Naive thymus-derived CD4-positive, alpha-beta T cell (primary cell): ENCODE data around the gene BST1. TPM values are rescaled to one million over a fixed set of nuclear protein-coding genes. Genes with fewer than 3 reads are reported as not detected.

Source experiments
- ATAC-seq: fragments of 150-1000 bp; cut with Tn5 transposase; 2 replicates; pipeline ENCODE4 v1.10.0; 2021; ENCODE audit warnings: mild to moderate bottlenecking, moderate library complexity
- CTCF ChIA-PET: fragments of 350-600 bp; sonication (Branson Sonifier 250); formaldehyde crosslinking; loops from one replicate; lab custom pipeline; 2021; ENCODE audit warnings: antibody characterized with exemption; lab: Charles Lee
- POLR2A ChIA-PET: fragments of 350-600 bp; sonication (Branson Sonifier 250); formaldehyde crosslinking; loops from one replicate; lab custom pipeline; 2021; ENCODE audit warnings: antibody characterized with exemption, inconsistent platforms; lab: Charles Lee
- DNase-seq, 9 donors: peaks; one replicate each; pipeline versions ENCODE4 v3.0.0 to v3.0.0-alpha.2; 2020 to 2022; ENCODE audit warnings: mixed read lengths in 1 of 9
- H3K27ac ChIP-seq: one replicate; pipeline ENCODE4 v1.7.0; 2013; ENCODE audit warnings: mild to moderate bottlenecking, low read depth, low read length, moderate library complexity
- H3K27me3 ChIP-seq, 2 donors: one replicate each; pipeline ENCODE4 v1.7.0; 2013; ENCODE audit warnings: low read length in 2 of 2, mild to moderate bottlenecking in 2 of 2, moderate library complexity in 2 of 2; ENCODE audit not compliant: control insufficient read depth in 2 of 2, insufficient read depth in 2 of 2
- H3K36me3 ChIP-seq, 3 experiments: 1 replicate in 2 of 3; 2 replicates in 1 of 3; pipeline ENCODE4 v1.7.0; 2013; ENCODE audit warnings: low read length in 3 of 3, mild to moderate bottlenecking in 3 of 3, moderate library complexity in 1 of 3; ENCODE audit not compliant: insufficient read depth in 3 of 3, control insufficient read depth in 2 of 3
- H3K4me1 ChIP-seq, 2 donors: one replicate each; pipeline ENCODE4 v1.7.0; 2013; ENCODE audit warnings: low read length in 2 of 2, mild to moderate bottlenecking in 2 of 2, moderate library complexity in 1 of 2; ENCODE audit not compliant: control insufficient read depth in 2 of 2, insufficient read depth in 2 of 2
- H3K4me3 ChIP-seq: 2 replicates; pipeline ENCODE4 v1.7.0; 2013; ENCODE audit warnings: mild to moderate bottlenecking, low read length
- H3K9me3 ChIP-seq, 3 experiments: 1 replicate in 2 of 3; 2 replicates in 1 of 3; pipeline ENCODE4 v1.7.0; 2013; ENCODE audit warnings: low read length in 3 of 3; ENCODE audit not compliant: control insufficient read depth in 2 of 3
- H3K27ac Mint-ChIP-seq, 9 donors: one replicate each; pipeline ENCODE4 v1.8.0; 2020 to 2022; ENCODE audit warnings: mixed read lengths in 9 of 9, mild to moderate bottlenecking in 8 of 9, moderate library complexity in 5 of 9, inconsistent platforms in 2 of 9
- H3K27me3 Mint-ChIP-seq, 5 donors: one replicate each; pipeline ENCODE4 v1.8.0; 2021 to 2022; ENCODE audit warnings: mixed read lengths in 5 of 5, mild to moderate bottlenecking in 1 of 5
- H3K36me3 Mint-ChIP-seq, 5 donors: one replicate each; pipeline ENCODE4 v1.8.0; 2020 to 2022; ENCODE audit warnings: mixed read lengths in 5 of 5, mild to moderate bottlenecking in 3 of 5, inconsistent platforms in 1 of 5
- H3K4me1 Mint-ChIP-seq, 7 donors: one replicate each; pipeline ENCODE4 v1.8.0; 2020 to 2022; ENCODE audit warnings: mixed read lengths in 7 of 7, mild to moderate bottlenecking in 3 of 7, inconsistent platforms in 1 of 7
- H3K4me3 Mint-ChIP-seq, 10 donors: one replicate each; pipeline ENCODE4 v1.8.0; 2020 to 2022; ENCODE audit warnings: mild to moderate bottlenecking in 10 of 10, mixed read lengths in 10 of 10, moderate library complexity in 6 of 10, inconsistent platforms in 2 of 10
- H3K9me3 Mint-ChIP-seq, 11 donors: one replicate each; pipeline ENCODE4 v1.8.0; 2020 to 2022; ENCODE audit warnings: mixed read lengths in 11 of 11, mild to moderate bottlenecking in 4 of 11, inconsistent platforms in 1 of 11, moderate library complexity in 1 of 11
- intact Hi-C, 2 donors: fragments of 100-400 bp; cut with micrococcal nuclease; formaldehyde crosslinking; loops; one replicate each; pipeline ENCODE4 v1.15.1; 2023
- polyA plus RNA-seq, 2 donors: library from polyadenylated mRNA; unstranded; fragments of 300-500 nt; fragmentation: Illumina TruSeq; gene quantifications; one replicate each; pipeline ENCODE4 v1.2.3, GENCODE V29; 2021
- total RNA-seq, 6 experiments: library from RNA in 5 of 6; stranded (reverse) in 5 of 6; gene quantifications; 1 replicate in 5 of 6; 2 replicates in 1 of 6; pipeline ENCODE4 v1.2.3 and lab custom pipeline; 2021 to 2026

Gene BST1
- total and polyA plus RNA-seq, 7 experiments from 2014 or later, result 0.45 to 41.8 (median 0.92) TPM

DNA sequence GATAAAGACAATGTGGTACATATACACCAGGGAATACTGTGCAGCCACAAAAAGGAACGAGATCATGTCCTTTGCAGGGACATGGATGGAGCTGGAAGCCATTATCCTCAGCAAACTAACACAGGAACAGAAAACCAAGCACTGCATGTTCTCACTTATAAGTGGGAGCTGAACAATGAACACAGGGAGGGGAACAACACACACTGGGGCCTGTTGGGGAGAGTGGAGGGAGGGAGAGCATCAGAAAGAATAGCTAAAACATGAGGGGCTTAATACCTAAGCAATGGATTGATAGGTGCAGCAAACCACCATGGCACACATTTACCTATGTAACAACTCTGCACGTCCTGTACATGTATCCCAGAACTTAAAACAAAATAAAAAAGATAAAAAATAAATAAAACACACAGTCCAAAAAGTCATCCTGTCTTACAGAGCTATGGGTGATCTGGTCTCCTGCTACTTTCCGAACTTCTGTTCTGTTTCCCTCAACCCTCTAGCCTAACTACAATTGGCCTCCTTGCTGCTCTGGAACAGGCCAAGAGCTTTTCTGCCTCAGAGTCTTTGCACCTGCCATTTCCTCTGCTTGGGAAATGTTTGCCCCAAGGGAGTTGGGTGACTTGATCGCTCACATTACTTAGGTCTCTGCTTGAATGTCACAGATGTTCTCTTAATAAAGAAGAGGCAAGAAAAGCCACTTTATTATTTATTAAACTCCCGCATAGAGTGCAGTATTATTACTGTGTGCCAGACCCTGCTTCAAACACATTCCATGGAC, 74.2 kb downstream of the BST1 start:
- H3K27ac Mint-ChIP-seq, result peak overlapping the region; percentile 65 to 93 (median 82)
- peaks cover 0 to 3% (median 0%) of the 10 kb centered on the region in 11 donors for H3K9me3 Mint-ChIP-seq
- ATAC-seq (no peak), DNase-seq (no peak)
- Histone ChIP-seq H3K36me3 (no peaks in the 10 kb centered on the region), H3K4me3 (no peak overlapping the region), H3K27me3 (no peaks in the 10 kb centered on the region), H3K27ac (no peak overlapping the region), H3K9me3 (no peaks in the 10 kb centered on the region), H3K4me1 (peaks cover 12 to 30% of the 10 kb centered on the region in 2 donors)
- H3K27me3 Mint-ChIP-seq, result no peaks in the 10 kb centered on the region
- peaks cover 0 to 50% (median 6%) of the 10 kb centered on the region in 5 donors for H3K36me3 Mint-ChIP-seq
- intact Hi-C loops, result loop anchor here in 1 of 2 donors (5.0 kb wide), 1 partner anchor 450 kb away; the partner anchor contains the start of gene TAPT1
- ChIA-PET POLR2A (interaction anchor here (0.6 to 1.2 kb wide), 3 partner anchors 9 to 110 kb away, joined by 3 to 6 read pairs (median 4); no protein-coding TSS in a partner anchor), CTCF (interaction anchor here (0.7 to 2.3 kb wide), 5 partner anchors 10 to 38 kb away, joined by 3 to 9 read pairs (median 3); no protein-coding TSS in a partner anchor)
- peak overlapping the region in 9 of 10 donors; percentile 86 to 95 (median 90) for H3K4me3 Mint-ChIP-seq
- peaks cover 33 to 83% (median 74%) of the 10 kb centered on the region in 7 donors for H3K4me1 Mint-ChIP-seq

- intact Hi-C loops, result loop anchor here (1.0 to 5.0 kb wide), 8 partner anchors 11 to 775 kb away; partner anchors contain the start of genes CPEB2 (in 1 of the 2), FBXL5 (in 1 of the 2) and TAPT1 (in 1 of the 2)
- Histone ChIP-seq H3K27me3 (no peaks in the 10 kb centered on the region), H3K27ac (peak overlapping the region; percentile 65), H3K36me3 (no peaks in the 10 kb centered on the region), H3K4me3 (peak overlapping the region; percentile 71), H3K9me3 (no peaks in the 10 kb centered on the region), H3K4me1 (peaks cover 12 to 32% of the 10 kb centered on the region in 2 donors)
- Mint-ChIP-seq H3K36me3 (peaks cover 0 to 52% (median 11%) of the 10 kb centered on the region in 5 donors), H3K9me3 (peaks cover 0 to 3% (median 0%) of the 10 kb centered on the region in 11 donors), H3K27ac (peak overlapping the region; percentile 65 to 93 (median 82)), H3K4me3 (peak overlapping the region; percentile 86 to 95 (median 90)), H3K4me1 (peaks cover 35 to 82% (median 74%) of the 10 kb centered on the region in 7 donors), H3K27me3 (no peaks in the 10 kb centered on the region)
- ChIA-PET CTCF (interaction anchor here (1.1 to 2.3 kb wide), 3 partner anchors 11 to 28 kb away, joined by 3 to 9 read pairs (median 3); no protein-coding TSS in a partner anchor), POLR2A (interaction anchor here (1.1 to 1.2 kb wide), 2 partner anchors 10 to 13 kb away, joined by 4 to 6 read pairs; no protein-coding TSS in a partner anchor)
- DNase-seq, result peak in 2 of 9 donors; percentile 28 to 43
- ATAC-seq, result no peak
Observed at GRCh38 chr4:15777697-15778288, 74.9 kb downstream of the BST1 start.

DNA sequence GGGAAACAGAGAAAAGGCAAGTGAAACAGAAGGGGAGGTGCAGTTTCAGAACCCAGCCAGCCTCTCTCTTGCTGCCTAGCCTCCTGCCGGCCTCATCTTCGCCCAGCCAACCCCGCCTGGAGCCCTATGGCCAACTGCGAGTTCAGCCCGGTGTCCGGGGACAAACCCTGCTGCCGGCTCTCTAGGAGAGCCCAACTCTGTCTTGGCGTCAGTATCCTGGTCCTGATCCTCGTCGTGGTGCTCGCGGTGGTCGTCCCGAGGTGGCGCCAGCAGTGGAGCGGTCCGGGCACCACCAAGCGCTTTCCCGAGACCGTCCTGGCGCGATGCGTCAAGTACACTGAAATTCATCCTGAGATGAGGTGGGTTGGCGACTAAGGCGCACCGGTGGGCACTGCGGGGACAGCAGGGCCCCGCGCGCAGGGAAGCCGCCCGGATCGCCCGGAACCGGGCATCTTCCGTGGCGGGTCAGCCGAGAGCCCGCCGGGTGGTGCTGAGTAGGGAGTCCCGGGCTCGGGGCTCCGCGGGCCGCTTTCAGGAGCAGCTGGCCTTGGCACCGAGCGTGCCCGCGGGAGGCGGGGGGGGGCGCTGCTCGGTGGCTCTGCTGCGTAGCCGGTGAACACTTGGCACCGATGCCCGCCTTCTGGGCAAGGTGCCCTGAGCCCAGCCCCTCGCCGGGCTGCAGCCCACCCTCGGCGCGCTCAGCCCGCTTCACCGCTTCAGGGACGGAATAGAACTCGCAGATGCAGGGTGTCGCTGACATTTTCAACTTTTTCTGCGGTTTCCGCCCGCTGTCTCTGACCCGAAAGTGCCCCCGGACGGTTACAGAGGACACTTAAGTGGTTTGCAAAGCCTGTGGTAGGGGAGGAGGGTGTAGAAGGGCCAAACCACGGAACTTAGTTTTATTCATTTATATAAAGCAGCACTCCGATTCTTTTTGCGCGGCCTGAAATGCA, 75.7 kb downstream of the BST1 start, which contains the start of gene CD38:
Gene CD38, plus strand, starts transcription at position 40 of the 953 bp plus-strand sequence. Its CDS starts 87 bp downstream, at position 127.
- peak within 1 kb of the TSS; percentile 71 for H3K4me3 ChIP-seq
- H3K4me3 Mint-ChIP-seq, result peak within 1 kb of the TSS; percentile 86 to 97 (median 94)
- ATAC-seq (peak; percentile 66), DNase-seq (peak; percentile 16 to 67 (median 37))
- no peaks in the 10 kb centered on the region for H3K27me3 ChIP-seq
- H3K27me3 Mint-ChIP-seq, result no peaks in the 10 kb centered on the region
- ChIA-PET POLR2A (interaction anchor here (0.7 to 2.2 kb wide), 3 partner anchors 12 to 776 kb away, joined by 3 to 18 read pairs (median 7); no protein-coding TSS in a partner anchor), CTCF (interaction anchor here (2.3 kb wide), 1 partner anchor 12 kb away, joined by 9 read pairs; no protein-coding TSS in a partner anchor)
- intact Hi-C loops, result loop anchor here (1.0 to 5.0 kb wide), 11 partner anchors 7 to 776 kb away; partner anchors contain the start of genes CPEB2 (in 1 of the 2), FBXL5 (in 1 of the 2) and TAPT1 (in 1 of the 2)
- peaks cover 12 to 32% of the 10 kb centered on the region in 2 donors for H3K4me1 ChIP-seq
- H3K9me3 Mint-ChIP-seq, result peaks cover 0 to 3% (median 0%) of the 10 kb centered on the region in 11 donors
- peak within 1 kb of the TSS; percentile 65 for H3K27ac ChIP-seq
- no peaks in the 10 kb centered on the region for H3K9me3 ChIP-seq
- H3K4me1 Mint-ChIP-seq, result peaks cover 37 to 82% (median 77%) of the 10 kb centered on the region in 7 donors
- peaks cover 0 to 56% (median 15%) of the 10 kb centered on the region in 5 donors for H3K36me3 Mint-ChIP-seq
- no peaks in the 10 kb centered on the region for H3K36me3 ChIP-seq
- peak within 1 kb of the TSS; percentile 81 to 93 (median 87) for H3K27ac Mint-ChIP-seq

- Histone ChIP-seq H3K27ac (peak overlapping the region; percentile 65), H3K4me3 (peak overlapping the region; percentile 71), H3K36me3 (no peaks in the 10 kb centered on the region), H3K9me3 (no peaks in the 10 kb centered on the region), H3K4me1 (peaks cover 12 to 32% of the 10 kb centered on the region in 2 donors), H3K27me3 (no peaks in the 10 kb centered on the region)
- peaks cover 0 to 61% (median 22%) of the 10 kb centered on the region in 5 donors for H3K36me3 Mint-ChIP-seq
- H3K4me3 Mint-ChIP-seq, result peak overlapping the region; percentile 86 to 97 (median 94)
- intact Hi-C loops, result loop anchor here (1.0 to 5.0 kb wide), 11 partner anchors 8 to 777 kb away; partner anchors contain the start of genes CPEB2 (in 1 of the 2), FBXL5 (in 1 of the 2) and TAPT1 (in 1 of the 2)
- peak overlapping the region; percentile 65 to 89 (median 84) for H3K27ac Mint-ChIP-seq
- peaks cover 44 to 82% (median 78%) of the 10 kb centered on the region in 7 donors for H3K4me1 Mint-ChIP-seq
- CTCF ChIA-PET, result interaction anchor here (1.4 to 1.5 kb wide), 2 partner anchors 22 to 26 kb away, joined by 5 to 6 read pairs; no protein-coding TSS in a partner anchor
- H3K9me3 Mint-ChIP-seq, result peaks cover 0 to 3% (median 0%) of the 10 kb centered on the region in 11 donors
- H3K27me3 Mint-ChIP-seq, result no peaks in the 10 kb centered on the region
- POLR2A ChIA-PET, result interaction anchor here (0.7 to 2.2 kb wide), 7 partner anchors 13 to 776 kb away, joined by 3 to 18 read pairs (median 3); no protein-coding TSS in a partner anchor
- peak; percentile 6 for ATAC-seq
- DNase-seq, result no peak
Observed at GRCh38 chr4:15779306-15779705, 76.4 kb downstream of the BST1 start.

DNA sequence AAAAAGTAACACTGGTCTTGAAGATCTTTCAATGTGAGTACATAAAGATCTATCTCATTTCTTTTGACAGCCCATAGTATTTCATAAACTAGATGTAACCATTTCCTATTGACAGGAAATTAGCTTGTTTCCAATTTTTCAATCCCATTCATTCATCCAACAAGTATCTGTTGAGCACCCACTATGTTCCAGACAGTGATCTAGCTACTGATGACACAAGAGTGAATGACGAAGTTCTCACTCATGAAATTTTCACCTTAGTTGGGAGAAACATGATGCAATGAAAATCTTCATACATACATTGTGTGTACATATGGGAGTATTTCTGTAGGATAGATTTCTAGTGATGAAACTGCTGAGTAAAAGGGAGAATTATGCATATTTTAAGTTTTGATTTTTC, 76.9 kb downstream of the BST1 start:
- DNase-seq (no peak), ATAC-seq (no peak)
- H3K27ac ChIP-seq, result no peak overlapping the region
- no peaks in the 10 kb centered on the region for H3K27me3 Mint-ChIP-seq
- peak overlapping the region; percentile 71 for H3K4me3 ChIP-seq
- H3K36me3 ChIP-seq, result no peaks in the 10 kb centered on the region
- no peaks in the 10 kb centered on the region for H3K9me3 ChIP-seq
- no peaks in the 10 kb centered on the region for H3K27me3 ChIP-seq
- H3K27ac Mint-ChIP-seq, result peak overlapping the region; percentile 65 to 87 (median 82)
- ChIA-PET POLR2A (interaction anchor here (0.7 to 2.2 kb wide), 9 partner anchors 11 to 394 kb away, joined by 3 to 18 read pairs (median 3); no protein-coding TSS in a partner anchor), CTCF (interaction anchor here (0.6 to 1.5 kb wide), 5 partner anchors 14 to 537 kb away, joined by 3 to 6 read pairs (median 5); no protein-coding TSS in a partner anchor)
- peaks cover 0 to 3% (median 0%) of the 10 kb centered on the region in 11 donors for H3K9me3 Mint-ChIP-seq
- peaks cover 12 to 32% of the 10 kb centered on the region in 2 donors for H3K4me1 ChIP-seq
- H3K4me3 Mint-ChIP-seq, result peak overlapping the region; percentile 86 to 97 (median 94)
- intact Hi-C loops, result loop anchor here (1.0 to 5.0 kb wide), 11 partner anchors 9 to 777 kb away; partner anchors contain the start of genes CPEB2 (in 1 of the 2), FBXL5 (in 1 of the 2) and TAPT1 (in 1 of the 2)
- H3K4me1 Mint-ChIP-seq, result peaks cover 47 to 83% (median 81%) of the 10 kb centered on the region in 7 donors
- peaks cover 0 to 62% (median 26%) of the 10 kb centered on the region in 5 donors for H3K36me3 Mint-ChIP-seq
